Measurements from ENCODE around the gene LGR6.

LGR6 gene

GRCh38 chr1:202291001-202291400, 97.4 kb downstream of the LGR6 start:
- H3K27ac ChIP-seq (ENCODE audit: low read depth, low read length, poor library complexity, severe bottlenecking), result no peak overlapping the region
- no peaks in the 10 kb centered on the region for H3K27me3 ChIP-seq (ENCODE audit: insufficient read depth, low read length)
- H3K4me2 ChIP-seq (ENCODE audit: low read length), result no peak overlapping the region
- no peaks in the 10 kb centered on the region for H4K20me1 ChIP-seq (ENCODE audit: insufficient read depth, low read length)
- no peak overlapping the region for H2AFZ ChIP-seq (ENCODE audit: low read length)
- H3K36me3 ChIP-seq (ENCODE audit: insufficient read depth, low read length), result no peaks in the 10 kb centered on the region
- H3K9ac ChIP-seq (ENCODE audit: low read length), result no peak overlapping the region
- H3F3A ChIP-seq (ENCODE audit: insufficient read depth, low read length), result no peaks in the 10 kb centered on the region
- no peak overlapping the region for H3K4me3 ChIP-seq (ENCODE audit: low read depth, low read length, poor library complexity, severe bottlenecking)
- H3K9me3 ChIP-seq (ENCODE audit: low read length), result no peaks in the 10 kb centered on the region
- no peaks in the 10 kb centered on the region for H3K9me2 ChIP-seq (ENCODE audit: low read depth, low read length)
- TF ChIP-seq CTCF (IDR thresholded peaks at IDR 0.05; ENCODE audit: low read length), result no peak
- TF ChIP-seq EZH2 (IDR thresholded peaks at IDR 0.05; ENCODE audit: borderline replicate concordance, low read length), result no peak
- H3K4me1 ChIP-seq (ENCODE audit: insufficient read depth, low read length, severe bottlenecking), result no peaks in the 10 kb centered on the region
- no peaks in the 10 kb centered on the region for H3K79me2 ChIP-seq (ENCODE audit: insufficient read depth, low read length)

- TF ChIP-seq CTCF (IDR thresholded peaks at IDR 0.05; ENCODE audit: low read length) (no peak), EZH2 (IDR thresholded peaks at IDR 0.05; ENCODE audit: borderline replicate concordance, low read length) (no peak)
- Histone ChIP-seq H3K4me2 (ENCODE audit: low read length) (no peak overlapping the region), H2AFZ (ENCODE audit: low read length) (no peak overlapping the region), H3K9me3 (ENCODE audit: low read length) (no peaks in the 10 kb centered on the region), H3K27me3 (ENCODE audit: insufficient read depth, low read length) (0 out of 2 replicates have a peak, but pooled peaks cover 4% of the 10 kb centered on the region), H4K20me1 (ENCODE audit: insufficient read depth, low read length) (no peaks in the 10 kb centered on the region), H3K79me2 (ENCODE audit: insufficient read depth, low read length) (no peaks in the 10 kb centered on the region), H3K36me3 (ENCODE audit: insufficient read depth, low read length) (no peaks in the 10 kb centered on the region), H3K9ac (ENCODE audit: low read length) (no peak overlapping the region), H3K27ac (ENCODE audit: low read depth, low read length, poor library complexity, severe bottlenecking) (no peak overlapping the region), H3K9me2 (ENCODE audit: low read depth, low read length) (no peaks in the 10 kb centered on the region), H3F3A (ENCODE audit: insufficient read depth, low read length) (no peaks in the 10 kb centered on the region), H3K4me1 (ENCODE audit: insufficient read depth, low read length, severe bottlenecking) (no peaks in the 10 kb centered on the region), H3K4me3 (ENCODE audit: low read depth, low read length, poor library complexity, severe bottlenecking) (no peak overlapping the region)
Measured at GRCh38 chr1:202291961-202292712, 98.5 kb downstream of the LGR6 start.

GRCh38 chr1:202292773-202293172, 99.2 kb downstream of the LGR6 start:
- Histone ChIP-seq H3K27ac (ENCODE audit: low read depth, low read length, poor library complexity, severe bottlenecking) (no peak overlapping the region), H3K9me3 (ENCODE audit: low read length) (no peaks in the 10 kb centered on the region), H3K4me2 (ENCODE audit: low read length) (no peak overlapping the region), H3K9me2 (ENCODE audit: low read depth, low read length) (no peaks in the 10 kb centered on the region), H3K4me3 (ENCODE audit: low read depth, low read length, poor library complexity, severe bottlenecking) (no peak overlapping the region), H3K27me3 (ENCODE audit: insufficient read depth, low read length) (0 out of 2 replicates have a peak, but pooled peaks cover 4% of the 10 kb centered on the region), H4K20me1 (ENCODE audit: insufficient read depth, low read length) (no peaks in the 10 kb centered on the region), H3K4me1 (ENCODE audit: insufficient read depth, low read length, severe bottlenecking) (no peaks in the 10 kb centered on the region), H3F3A (ENCODE audit: insufficient read depth, low read length) (no peaks in the 10 kb centered on the region), H3K36me3 (ENCODE audit: insufficient read depth, low read length) (no peaks in the 10 kb centered on the region), H2AFZ (ENCODE audit: low read length) (no peak overlapping the region), H3K79me2 (ENCODE audit: insufficient read depth, low read length) (no peaks in the 10 kb centered on the region), H3K9ac (ENCODE audit: low read length) (no peak overlapping the region)
- no peak for TF ChIP-seq CTCF (IDR thresholded peaks at IDR 0.05; ENCODE audit: low read length)
- TF ChIP-seq EZH2 (IDR thresholded peaks at IDR 0.05; ENCODE audit: borderline replicate concordance, low read length), result no peak

All from OCI-LY1 (cell line).